HG03066 (cell line): Measurements from ENCODE around the gene LGALS8.
"Not testable (repeated sequence)": the region's sequence is repeated elsewhere in the genome, so short reads cannot be mapped to it uniquely, and the experiment has no call there.

Experiments
- ATAC-seq: cut with Tn5 transposase; IDR thresholded peaks from one replicate; pipeline ENCODE4 v1.9.1; 2021; ENCODE audit warnings: low read depth; ENCODE audit not compliant: unreplicated experiment

LGALS8 gene

DNA sequence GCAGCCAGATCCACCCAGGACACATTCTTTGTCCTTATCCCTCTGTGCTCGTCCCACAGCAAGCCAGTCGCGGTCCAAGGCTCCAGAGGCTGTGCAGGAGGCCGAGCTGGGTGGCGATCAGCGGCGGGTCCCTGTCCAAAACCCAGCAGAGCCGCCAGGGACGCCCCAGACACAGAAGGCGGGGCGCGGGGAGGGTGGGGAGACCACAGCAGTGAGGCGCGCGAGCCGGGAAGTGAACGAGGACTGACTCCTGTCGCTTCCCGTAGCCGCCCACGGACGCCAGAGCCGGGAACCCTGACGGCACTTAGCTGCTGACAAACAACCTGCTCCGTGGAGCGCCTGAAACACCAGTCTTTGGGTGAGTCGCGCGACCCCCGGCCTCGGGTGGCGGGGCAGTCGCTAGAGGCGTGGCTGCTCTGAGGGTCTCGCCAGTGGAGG is at the start of gene LGALS8:
TSS of gene LGALS8 (plus strand) at position 279 of the 438 bp plus-strand sequence. CDS start 2,089 bp downstream, outside the sequence.
- ATAC-seq: peak; percentile 61

DNA sequence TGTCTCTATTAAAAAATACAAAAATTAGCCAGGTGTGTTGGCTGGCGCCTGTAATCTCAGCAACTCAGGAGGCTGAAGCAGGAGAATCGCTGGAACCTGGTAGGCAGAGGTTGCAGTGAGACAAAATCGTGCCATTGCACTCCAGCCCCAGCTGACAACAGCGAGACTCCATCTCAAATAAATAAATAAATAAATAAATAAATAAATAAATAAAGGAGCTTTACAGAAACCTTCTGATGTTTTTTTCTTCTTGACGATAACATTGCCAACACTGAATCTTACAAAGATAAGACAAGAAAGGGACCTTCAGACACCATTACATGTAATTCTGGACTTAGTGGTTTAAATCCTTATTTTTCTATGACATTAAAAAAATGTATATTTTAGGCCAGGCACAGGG is 47.8 kb upstream of the LGALS8 start:
- ATAC-seq: no peak

DNA sequence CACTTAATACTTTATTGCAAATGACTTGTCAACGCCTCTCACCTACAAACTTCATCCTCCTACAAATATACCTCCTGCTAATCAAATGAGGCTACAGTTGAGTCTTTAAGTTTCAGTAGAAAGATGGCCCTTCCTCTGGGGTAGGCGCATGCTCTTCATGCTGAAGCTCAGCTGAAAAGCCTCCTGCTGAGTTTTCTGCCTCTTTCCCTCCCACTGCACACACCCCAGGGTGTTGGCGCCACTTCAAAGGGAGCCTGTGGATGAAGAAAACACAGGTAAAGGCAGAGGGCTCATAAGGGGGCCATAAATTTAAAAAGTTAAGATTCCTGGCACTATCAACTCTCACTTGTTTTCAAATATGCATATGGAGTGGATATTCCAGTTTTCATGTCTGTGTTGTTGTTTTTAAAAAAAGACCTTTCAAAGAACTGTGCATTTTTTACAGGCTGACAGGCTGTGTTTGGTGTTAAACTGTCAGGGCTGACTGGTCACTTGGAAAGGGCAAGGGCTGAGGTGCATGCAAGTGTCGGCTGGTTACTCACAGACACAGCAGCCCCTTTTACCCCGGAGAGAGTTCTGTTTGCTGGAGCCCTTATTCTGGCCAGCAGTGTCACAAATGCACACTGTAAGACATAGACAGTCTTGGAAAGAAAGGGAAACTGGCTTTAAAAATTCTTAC is 42.9 kb upstream of the LGALS8 start:
- no peak for ATAC-seq

DNA sequence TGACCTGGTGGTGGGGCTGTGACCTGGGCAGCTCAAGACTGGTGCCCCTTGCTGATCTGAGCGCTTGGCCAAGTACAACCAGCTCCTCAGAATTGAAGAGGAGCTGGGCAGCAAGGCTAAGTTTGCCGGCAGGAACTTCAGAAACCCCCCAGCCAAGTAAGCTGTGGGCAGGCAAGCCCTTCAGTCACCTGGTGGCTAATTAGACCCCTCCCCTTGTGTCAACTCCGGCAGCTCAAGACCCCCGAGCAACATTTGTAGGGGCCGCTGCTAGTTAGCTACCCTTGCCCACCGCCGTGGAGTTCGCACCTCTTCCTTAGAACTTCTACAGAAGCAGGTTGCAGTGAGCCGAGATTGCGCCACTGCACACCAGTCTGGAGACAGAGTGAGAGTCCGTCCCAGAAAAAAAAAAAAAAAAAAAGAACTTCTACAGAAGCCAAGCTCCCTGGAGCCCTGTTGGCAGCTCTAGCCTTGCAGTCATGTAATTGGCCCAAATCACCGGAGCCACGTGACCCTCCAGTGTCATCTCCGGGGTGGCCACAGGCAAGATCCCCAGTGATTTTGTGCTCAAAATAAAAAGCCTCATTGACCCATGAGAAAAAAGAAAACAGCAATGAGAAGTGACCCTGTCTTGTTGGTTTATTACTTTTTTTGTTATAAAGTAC is 39.3 kb upstream of the LGALS8 start:
- ATAC-seq: no peak

DNA sequence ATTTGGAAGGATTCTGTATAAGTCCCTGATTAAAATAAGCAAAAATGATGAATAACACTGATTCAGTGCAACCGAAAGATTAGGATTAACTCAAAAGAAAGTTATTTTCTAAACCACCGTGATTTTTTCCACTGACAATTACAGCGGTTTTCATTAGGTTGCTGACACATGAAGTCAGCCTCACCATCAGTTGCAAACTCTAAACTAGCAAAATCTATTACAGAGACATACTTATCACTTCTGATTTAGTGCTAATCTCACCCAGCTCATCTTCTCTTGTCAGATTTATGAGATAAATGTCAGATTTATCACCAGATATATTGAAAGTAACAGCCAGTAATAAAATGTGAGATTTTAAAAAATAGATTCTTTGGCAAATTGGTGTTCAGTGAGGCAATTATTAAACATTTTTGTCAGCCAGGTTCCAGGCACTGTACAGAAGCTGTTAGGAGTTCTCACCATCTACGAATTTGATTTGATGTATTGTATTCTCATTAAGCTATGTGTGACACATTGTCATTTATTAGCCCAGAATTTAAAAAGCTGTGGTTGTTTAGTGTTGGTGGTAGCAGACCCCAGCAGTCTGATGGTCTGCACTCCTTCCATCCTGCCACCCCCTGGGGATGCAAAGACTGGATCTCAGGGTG is 37.3 kb upstream of the LGALS8 start:
- ATAC-seq: no peak

DNA sequence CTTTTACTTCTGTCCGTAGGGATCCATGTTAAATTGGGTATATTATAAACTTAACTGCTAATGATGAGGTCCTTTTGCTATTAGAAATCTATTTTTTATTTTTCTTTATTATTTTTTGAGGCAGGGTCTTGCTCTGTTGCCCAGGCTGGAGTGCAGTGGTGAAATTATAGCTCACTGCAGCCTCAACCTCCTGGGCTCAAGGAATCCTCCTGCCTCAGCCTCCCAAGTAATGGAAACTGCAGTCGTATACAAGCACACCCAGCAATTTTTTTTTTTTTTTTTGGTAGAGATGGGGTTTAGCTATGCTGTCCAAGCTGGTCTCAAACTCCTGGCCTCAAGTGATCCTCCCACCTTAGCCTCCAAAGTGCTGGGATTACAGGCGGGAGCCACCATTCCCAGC is 34.6 kb upstream of the LGALS8 start:
- ATAC-seq: not testable (repeated sequence)

DNA sequence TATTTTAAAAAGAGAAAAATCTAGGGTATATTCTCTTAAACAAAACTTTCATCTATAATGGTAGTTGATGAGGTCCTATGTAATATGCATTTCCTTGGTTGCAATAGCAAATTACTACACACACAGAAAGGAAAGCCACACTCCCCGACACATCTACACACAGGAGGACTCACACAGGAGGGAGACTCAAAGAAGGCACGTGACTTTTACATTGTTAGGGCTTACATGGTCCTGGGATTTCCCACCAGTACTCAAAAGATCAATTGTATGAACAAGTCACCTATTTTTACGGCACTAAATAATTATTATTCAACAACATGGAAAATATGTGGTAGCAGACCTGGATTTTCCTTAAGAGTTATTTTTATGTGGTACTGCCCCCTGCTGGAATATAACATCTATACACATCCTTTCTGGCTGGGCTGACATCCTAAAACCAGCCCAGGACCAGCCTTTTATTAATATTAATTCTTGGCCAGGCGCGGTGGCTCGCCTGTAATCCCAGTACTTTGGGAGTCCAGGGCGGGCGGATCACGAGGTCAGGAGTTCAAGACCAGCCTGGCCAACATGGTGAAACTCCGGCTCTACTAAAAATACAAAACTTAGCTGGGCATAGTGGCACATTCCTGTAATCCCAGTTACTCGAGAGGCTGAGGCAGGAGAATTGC is 33.9 kb upstream of the LGALS8 start:
- peak; percentile 51 for ATAC-seq

DNA sequence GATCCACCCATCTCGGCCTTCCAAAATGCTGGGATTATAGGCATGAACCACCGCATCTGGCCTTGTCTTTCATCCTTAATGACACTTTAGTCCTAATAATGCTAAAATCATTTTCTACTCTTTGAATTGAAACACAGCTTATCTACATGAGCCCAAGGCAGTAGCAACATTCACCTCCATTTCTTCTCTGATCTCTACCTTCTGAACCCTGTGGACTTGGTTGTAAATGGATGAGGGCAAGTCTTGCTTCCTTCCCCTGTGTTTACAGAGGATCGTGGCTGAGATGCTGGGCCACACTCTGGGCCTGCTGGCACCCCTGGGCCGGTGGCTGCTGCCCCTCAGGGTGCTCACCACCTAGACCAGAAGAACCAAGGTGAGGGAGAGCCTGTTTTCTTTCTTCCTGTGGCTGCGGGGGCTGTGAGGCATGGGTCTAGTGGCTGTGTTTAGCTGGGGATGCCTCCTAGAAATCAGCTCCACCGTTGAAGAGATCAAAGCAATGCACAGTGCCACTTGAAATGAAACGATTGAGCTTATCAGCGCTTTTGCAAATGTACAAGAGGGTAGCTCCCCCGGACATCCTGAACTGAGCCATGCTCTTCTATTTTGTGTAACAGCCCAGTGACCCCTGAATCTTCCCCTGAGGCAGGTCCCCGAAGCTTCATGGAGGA is 32.2 kb upstream of the LGALS8 start:
- ATAC-seq: no peak

DNA sequence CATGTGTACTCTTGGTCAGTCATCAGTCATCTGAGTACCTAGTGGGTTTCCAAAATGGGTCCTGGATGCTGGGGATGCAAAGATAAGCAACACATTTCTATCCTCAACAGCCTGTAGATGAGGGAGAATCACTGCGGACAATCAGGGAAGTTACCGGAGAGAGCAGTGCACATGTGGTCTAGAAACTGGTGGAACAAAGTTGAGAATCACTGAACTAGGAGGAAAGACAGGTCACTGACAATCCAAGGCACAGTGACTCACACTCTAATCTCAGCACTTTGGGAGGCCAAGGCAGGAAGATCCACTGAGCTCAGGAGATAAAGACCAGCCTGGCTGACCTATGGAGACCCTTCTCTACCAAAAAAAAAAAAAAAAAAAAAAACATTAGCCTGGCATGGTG is 31.4 kb upstream of the LGALS8 start:
- no peak for ATAC-seq

DNA sequence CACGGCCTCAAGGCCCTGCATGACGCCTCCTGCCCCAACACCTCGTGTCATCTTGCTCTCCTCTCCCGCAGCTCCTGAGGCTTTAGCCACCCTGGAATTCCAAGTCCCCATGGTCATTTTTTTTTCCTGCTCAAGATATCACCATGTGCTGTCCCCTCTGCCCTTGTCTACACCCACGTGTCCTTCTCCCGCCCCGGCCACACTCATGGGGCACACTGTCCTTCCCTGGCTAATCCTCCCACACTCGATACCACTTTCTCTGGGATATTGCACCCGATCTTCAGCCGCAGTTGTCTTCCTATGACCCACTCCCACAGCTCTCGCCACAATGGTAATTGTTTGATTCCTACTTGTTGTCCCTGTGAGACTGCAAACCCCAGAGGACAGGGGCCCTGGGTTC is 29.7 kb upstream of the LGALS8 start:
- no peak for ATAC-seq

DNA sequence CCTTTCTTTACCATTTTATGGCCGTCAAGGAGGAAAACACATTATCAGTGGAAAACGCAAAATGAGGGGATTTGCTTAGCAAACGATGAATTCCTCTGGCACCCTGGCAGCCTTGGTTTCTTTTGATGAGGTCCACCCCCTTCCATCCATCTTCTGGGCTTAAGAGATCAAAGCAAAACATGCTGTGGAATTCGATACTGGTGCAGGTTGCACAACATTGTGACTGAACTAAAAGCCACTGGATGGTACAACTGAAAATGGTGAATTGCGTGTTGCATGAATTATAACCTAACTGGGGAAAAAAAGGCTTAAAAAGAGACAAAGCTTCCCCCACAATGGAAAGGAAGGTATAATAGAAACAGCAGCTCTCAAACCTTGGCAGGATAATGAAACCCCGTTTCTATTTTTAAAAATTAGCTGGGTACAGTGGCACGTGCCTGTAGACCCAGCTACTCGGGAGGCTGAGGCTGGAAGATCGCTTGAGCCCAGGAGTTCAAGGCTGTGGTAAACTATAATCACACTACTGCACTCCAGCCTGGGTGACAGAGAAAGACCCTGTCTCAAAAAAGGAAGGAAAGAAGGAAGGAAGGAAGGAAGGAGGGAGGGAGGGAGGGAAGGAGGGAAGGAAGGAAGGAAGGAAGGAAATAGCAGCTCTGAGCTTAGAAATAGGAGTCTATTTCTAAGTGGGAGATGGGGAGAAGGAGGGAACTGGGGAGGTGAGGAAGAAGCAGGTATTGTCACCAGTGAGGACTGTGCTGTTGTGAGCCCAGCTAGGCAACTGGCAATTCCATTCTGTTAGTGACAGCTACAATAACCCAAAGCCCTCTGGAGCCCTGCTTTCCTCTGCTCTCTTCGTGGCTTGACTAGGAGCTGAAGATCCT is 29.0 kb upstream of the LGALS8 start:
- no peak for ATAC-seq

DNA sequence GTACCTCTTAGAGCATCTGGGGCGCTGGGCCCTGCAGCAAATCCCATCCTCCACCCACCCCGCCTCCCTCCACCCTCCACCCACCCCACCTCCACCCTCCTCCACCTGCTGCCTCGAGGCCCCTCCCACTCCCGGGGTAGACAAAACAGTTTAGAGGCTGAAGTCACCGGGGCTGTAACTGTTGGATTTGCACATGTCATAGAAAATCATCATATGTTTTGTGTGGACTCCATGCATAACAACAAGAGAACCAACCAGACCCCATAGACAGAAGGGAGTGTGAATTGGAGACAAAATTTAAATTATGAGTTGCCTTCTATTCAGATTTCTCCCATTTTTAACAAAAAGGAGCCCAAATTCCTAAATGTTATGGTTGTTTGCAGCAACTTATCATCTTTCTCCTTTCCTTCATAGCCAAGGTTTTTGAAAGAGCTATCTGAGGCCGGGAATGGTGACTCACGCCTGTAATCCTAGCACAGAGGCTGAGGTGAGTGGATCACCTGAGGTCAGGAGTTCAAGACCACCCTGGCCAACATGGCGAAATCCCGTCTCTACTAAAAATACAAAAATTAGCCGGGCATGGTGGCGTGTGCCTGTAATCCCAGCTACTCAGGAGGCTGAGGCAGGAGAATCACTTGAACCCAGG is 28.2 kb upstream of the LGALS8 start:
- ATAC-seq: no peak

DNA sequence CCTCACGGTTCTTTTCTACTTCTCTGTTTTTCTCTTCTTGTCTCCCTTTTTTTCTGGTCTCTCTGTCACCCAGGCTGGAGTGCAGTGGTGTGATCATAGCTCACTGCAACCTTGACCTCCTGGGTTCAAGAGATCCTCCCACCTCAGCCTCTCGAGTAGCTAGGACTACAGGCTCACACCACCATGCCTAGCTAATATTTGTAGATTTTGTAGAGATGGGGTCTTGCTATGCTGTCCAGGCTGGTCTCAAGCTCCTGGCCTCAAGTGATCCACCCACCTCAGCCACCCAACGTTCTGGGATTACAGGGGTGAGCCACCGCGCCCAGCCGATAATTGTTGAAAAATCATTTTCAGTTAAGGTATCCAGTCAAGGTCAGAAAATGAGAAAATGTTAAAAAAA is 25.9 kb upstream of the LGALS8 start:
- ATAC-seq: no peak

DNA sequence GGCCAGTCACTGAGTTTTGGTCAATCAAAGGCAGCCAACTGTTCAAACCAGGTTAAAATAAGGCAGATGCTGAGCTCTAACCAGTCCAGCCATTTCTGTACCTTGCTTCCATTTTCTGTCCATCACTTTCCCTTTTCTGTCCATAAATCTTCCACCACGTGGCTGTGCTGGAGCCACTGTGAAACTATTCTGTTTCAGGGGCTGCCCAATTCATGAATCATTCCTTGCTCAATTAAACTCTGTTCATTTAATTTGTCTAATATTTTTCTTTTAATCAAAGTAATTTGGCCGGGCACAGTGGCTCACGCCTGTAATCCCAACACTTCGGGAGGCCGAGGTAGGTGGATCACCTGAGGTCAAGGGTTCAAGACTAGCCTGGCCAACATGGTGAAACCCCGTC is 22.7 kb upstream of the LGALS8 start:
- no peak for ATAC-seq

DNA sequence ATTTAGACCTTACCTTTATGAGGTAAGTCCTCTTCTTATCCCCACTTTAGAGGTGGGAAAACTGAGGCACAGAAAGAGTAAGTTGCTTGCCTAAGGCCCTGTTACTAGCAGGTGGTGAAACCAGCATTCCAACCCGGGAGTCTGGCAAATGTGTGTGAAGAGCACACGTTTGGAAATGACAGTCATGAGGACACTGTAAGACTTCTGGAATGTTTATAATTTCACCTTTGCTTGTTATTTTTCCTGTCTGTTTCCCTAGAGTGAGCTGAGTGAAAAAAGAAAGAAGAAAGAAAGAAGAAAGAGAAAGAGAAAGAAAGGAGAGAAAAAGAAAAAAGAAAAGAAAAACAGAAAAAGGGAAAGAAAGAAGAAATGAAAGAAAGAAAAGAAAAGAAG is 21.2 kb upstream of the LGALS8 start:
- ATAC-seq: no peak

DNA sequence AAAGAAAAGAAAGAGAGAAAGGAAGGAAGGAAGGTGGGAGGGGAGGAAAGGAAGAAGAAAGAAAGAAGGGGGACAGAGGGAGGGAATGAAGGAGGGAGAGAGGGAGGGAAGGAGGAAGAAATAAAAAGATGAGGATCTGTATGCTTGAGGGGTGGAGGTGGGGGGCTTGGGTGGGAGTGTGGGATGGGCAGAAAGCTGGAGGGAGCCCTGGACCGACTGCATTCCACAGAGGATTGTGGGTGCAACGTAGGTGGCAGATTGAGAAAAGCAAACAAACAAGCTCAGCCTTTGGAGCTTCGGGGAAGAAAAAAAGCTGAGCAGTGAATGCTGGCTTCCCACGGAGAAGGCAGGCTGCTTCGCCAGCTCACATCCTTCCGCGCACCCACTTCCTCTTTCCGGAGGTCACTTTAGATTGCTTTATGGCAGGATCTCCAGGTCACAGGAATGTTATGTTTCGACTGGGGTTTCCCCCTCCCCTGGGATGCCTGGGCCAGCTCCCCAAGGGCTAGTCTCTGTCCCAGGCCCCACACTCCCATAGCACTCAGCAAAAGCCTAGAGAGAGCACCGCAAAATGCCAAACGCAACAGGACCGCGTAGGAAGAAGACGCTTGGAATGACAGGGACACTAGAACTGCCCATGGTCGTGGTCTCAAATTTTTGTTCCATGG is 20.7 kb upstream of the LGALS8 start:
- ATAC-seq: no peak

DNA sequence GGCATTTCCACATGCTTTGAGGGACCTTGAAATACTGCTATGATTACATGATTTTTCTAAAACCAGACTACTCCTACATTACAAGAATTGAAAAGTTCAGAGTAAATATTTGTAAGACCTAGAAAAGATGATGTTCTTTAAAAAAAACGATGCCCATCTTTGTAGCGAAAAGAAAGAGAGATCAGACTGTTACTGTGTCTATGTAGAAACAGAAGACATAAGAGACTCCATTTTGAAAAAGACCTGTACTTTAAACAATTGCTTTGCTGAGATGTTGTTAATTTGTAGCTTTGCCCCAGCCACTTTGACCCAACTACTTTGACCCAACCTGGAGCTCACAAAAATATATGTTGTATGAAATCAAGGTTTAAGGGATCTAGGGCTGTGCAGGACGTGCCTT is 19.4 kb upstream of the LGALS8 start:
- not testable (repeated sequence) for ATAC-seq

DNA sequence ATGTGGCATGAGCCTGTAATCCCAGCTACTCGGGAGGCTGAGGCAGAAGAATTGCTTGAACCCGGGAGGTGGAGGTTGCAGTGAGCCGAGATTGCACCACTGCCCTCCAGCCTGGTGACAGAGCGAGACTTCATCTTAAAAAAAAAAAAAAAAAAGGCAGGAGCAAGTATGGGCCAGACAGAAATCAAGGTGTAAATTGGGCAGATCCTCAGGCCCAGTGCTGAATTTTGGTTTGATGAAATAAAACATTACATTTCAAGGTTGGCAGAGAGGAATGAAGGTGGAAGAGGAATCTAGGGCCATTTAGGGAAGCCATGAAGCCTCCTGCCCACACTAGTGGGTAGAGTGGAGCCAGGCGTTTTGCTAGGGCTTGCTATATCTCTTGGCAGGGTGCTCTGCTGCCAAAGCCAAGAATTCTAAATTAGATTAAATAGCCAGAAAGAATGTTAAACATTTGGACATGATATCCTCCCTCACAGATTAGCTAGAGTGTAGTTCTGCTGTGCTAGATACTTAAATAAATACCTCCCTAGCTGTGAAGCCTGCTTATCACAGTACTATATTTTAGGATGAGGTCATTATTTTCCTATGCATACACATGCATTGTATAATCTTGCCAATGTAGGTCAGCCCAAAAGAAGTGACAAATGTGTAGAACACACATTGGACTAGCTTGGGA is 16.6 kb upstream of the LGALS8 start:
- ATAC-seq: no peak
